Coronary artery (tissue), 2 donors: ENCODE results near the gene RRP1.

Experiments used
- DNase-seq: peaks from one replicate; pipeline ENCODE4 v3.0.0-alpha.2; 2017; ENCODE audit warnings: low spot score
- H3K27ac ChIP-seq, 2 donors: fragments of 200-600 bp; sonication (generic); one replicate each; pipeline ENCODE4 v1.5.1; 2016 to 2019
- H3K4me3 ChIP-seq: fragments of 200-600 bp; sonication (generic); 2 replicates; pipeline ENCODE4 v1.5.1; 2016; ENCODE audit warnings: mild to moderate bottlenecking, moderate library complexity
- TF ChIP-seq, protein P1 (sequence below): fragments of 200-600 bp; sonication (generic); IDR thresholded peaks from one replicate; pipeline ENCODE4 v1.5.1; 2019; ENCODE audit warnings: antibody characterized with exemption

RRP1 gene

GRCh38 chr21:43759651-43760050, 29.7 kb upstream of the RRP1 start:
- no peak overlapping the region for H3K27ac ChIP-seq
- DNase-seq = no peak
- no peak overlapping the region for H3K4me3 ChIP-seq
- TF ChIP-seq, protein P1, sequence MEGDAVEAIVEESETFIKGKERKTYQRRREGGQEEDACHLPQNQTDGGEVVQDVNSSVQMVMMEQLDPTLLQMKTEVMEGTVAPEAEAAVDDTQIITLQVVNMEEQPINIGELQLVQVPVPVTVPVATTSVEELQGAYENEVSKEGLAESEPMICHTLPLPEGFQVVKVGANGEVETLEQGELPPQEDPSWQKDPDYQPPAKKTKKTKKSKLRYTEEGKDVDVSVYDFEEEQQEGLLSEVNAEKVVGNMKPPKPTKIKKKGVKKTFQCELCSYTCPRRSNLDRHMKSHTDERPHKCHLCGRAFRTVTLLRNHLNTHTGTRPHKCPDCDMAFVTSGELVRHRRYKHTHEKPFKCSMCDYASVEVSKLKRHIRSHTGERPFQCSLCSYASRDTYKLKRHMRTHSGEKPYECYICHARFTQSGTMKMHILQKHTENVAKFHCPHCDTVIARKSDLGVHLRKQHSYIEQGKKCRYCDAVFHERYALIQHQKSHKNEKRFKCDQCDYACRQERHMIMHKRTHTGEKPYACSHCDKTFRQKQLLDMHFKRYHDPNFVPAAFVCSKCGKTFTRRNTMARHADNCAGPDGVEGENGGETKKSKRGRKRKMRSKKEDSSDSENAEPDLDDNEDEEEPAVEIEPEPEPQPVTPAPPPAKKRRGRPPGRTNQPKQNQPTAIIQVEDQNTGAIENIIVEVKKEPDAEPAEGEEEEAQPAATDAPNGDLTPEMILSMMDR = no peak

DNA sequence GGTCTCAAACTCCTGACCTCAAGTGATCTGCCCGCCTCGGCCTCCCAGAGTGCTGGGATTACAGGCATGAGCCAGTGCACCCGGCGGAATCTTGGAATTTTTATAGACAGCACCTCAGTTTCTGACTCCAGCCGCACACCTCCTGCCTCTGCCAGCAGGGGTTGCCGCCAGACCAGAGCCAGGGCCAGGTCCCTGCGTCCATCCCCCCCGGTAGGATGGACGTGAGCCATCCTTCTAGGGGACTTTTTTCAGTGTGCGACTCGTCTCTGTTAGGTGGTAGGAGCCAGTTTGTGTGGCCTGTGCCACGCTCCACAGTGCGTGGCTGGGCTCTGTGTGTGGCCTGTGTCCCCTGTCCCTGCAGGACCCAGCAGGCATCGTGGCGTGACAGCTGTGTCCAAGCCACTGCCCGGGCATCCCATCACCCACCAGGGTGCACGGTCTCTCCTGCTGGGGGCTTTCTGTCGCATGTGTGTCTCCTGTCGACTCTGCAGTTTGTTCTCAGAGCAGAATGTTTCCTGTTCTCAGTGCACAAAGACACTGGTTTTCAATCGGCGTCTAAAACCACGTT, 28.9 kb upstream of the RRP1 start:
- DNase-seq = no peak
- H3K4me3 ChIP-seq = no peak overlapping the region
- H3K27ac ChIP-seq = no peak overlapping the region
- TF ChIP-seq, protein P1 = no peak

GRCh38 chr21:43761886-43762285, 27.5 kb upstream of the RRP1 start:
- DNase-seq = no peak
- no peak overlapping the region for H3K4me3 ChIP-seq
- TF ChIP-seq, protein P1 = no peak
- no peak overlapping the region for H3K27ac ChIP-seq

DNA sequence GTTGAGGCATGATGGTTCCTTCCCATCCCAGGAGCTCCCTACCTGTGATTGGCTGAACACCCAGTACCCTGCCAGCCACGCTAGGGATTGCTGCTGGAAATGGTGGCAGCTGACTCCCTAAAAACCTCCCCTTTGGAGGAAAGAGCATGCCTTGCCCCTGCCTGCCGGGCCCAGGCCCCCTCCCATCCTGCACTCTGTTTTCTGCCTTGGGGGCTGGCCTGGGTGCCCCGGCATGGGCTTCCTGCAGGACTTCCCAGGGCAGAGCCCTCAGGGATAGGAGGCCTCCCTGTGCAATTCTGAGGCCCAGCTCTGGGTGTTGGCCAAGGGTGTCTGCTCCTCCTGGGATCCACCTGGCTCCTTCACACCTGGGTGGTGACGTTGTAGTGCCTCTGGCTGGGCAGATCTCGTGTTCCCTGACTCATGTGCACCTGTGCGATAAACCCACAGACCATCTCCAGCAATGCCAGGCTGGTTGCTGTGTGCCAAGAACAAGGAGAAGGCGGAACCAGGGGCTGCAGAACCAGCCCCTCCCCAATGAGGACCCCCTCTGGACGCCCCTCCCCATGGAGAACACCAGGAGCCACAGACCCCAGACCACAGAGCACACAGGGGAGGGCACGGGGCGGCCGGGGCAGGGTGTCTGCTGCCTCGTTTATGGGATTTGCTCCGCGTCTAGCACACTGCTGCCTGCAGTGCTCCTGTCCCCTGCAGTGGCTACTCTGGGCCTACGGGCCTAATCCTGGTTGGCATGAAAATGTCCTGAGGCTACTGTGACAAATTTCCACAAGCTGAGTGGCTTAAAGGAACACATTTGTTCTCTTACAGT, 26.9 kb upstream of the RRP1 start:
- Histone ChIP-seq H3K4me3 (no peak overlapping the region), H3K27ac (no peak overlapping the region)
- no peak for DNase-seq
- TF ChIP-seq, protein P1 = no peak

- Histone ChIP-seq H3K27ac (peak overlapping the region in 1 of 2 donors; percentile 15), H3K4me3 (no peak overlapping the region)
- TF ChIP-seq, protein P1 = no peak
- DNase-seq = no peak
These were observed 25.4 kb upstream of the RRP1 start for GRCh38 chr21:43763901-43764523.

- no peak for DNase-seq
- Histone ChIP-seq H3K27ac (peak overlapping the region in 1 of 2 donors; percentile 15), H3K4me3 (no peak overlapping the region)
- TF ChIP-seq, protein P1 = no peak
These were observed 24.5 kb upstream of the RRP1 start for GRCh38 chr21:43764576-43765495.
